ENCODE results near the gene U2AF2.
"Not testable (repeated sequence)": the region's sequence is repeated elsewhere in the genome, so short reads cannot be mapped to it uniquely, and the experiment has no call there.

Gene U2AF2

GRCh38 chr19:55692681-55693081 lies 37.8 kb downstream of the U2AF2 start:
- DNase-seq, result no peak

- no peak for DNase-seq
Measured at GRCh38 chr19:55693336-55693974, 38.6 kb downstream of the U2AF2 start.

- DNase-seq, result no peak
Measured at GRCh38 chr19:55694241-55694655, 39.4 kb downstream of the U2AF2 start.

- no peak for DNase-seq
Measured at GRCh38 chr19:55694656-55695491, 40.0 kb downstream of the U2AF2 start.

GRCh38 chr19:55695511-55696290 lies 40.9 kb downstream of the U2AF2 start:
- DNase-seq, result no peak

- no peak for DNase-seq
Measured at GRCh38 chr19:55696301-55697068, 41.6 kb downstream of the U2AF2 start.

GRCh38 chr19:55697069-55697440 lies 42.2 kb downstream of the U2AF2 start:
- no peak for DNase-seq

GRCh38 chr19:55697698-55698097 lies 42.9 kb downstream of the U2AF2 start:
- DNase-seq, result no peak

- no peak for DNase-seq
Measured at GRCh38 chr19:55698256-55698655, 43.4 kb downstream of the U2AF2 start.

- DNase-seq, result no peak
Measured at GRCh38 chr19:55699221-55699620, 44.4 kb downstream of the U2AF2 start.

- DNase-seq, result no peak
Measured at GRCh38 chr19:55700813-55701212, 46.0 kb downstream of the U2AF2 start.

GRCh38 chr19:55702131-55702627 lies 47.3 kb downstream of the U2AF2 start:
- DNase-seq, result no peak

GRCh38 chr19:55703790-55704215 lies 49.0 kb downstream of the U2AF2 start:
- DNase-seq, result peak; percentile 43

GRCh38 chr19:55704494-55705245 lies 49.8 kb downstream of the U2AF2 start:
- no peak for DNase-seq

GRCh38 chr19:55705972-55706371 lies 51.1 kb downstream of the U2AF2 start:
- DNase-seq, result no peak

- DNase-seq, result no peak
Measured at GRCh38 chr19:55711719-55712118, 56.9 kb downstream of the U2AF2 start.

GRCh38 chr19:55712804-55713631 lies 58.2 kb downstream of the U2AF2 start:
- DNase-seq, result no peak

- DNase-seq, result no peak
Measured at GRCh38 chr19:55716531-55716930, 61.7 kb downstream of the U2AF2 start.

GRCh38 chr19:55717251-55717650 lies 62.4 kb downstream of the U2AF2 start:
- DNase-seq, result no peak

- DNase-seq, result not testable (repeated sequence)
Measured at GRCh38 chr19:55717879-55718711, 63.3 kb downstream of the U2AF2 start.

Measured in activated CD4-positive, alpha-beta T cell treated with anti-CD3 and anti-CD28 coated beads, Interleukin-2, amount 50 U/mL, for 1 hour (primary cell).